HFF-Myc (cell line): Measurements from ENCODE around the gene RABEP2.
"Not testable (repeated sequence)": the region's sequence is repeated elsewhere in the genome, so short reads cannot be mapped to it uniquely, and the experiment has no call there.

Source experiments
- DNase-seq: peaks from one replicate; pipeline ENCODE4 v3.0.0-alpha.2; 2011; ENCODE audit warnings: low read depth; ENCODE audit errors: extremely low read depth
- H3K4me3 ChIP-seq: replicated peaks from 2 replicates; pipeline ENCODE4 v1.5.1; 2011; ENCODE audit warnings: low read depth, mild to moderate bottlenecking, control low read depth, low read length
- CTCF ChIP-seq: IDR thresholded peaks from 2 replicates; pipeline ENCODE4 v1.5.1; 2012; ENCODE audit warnings: mild to moderate bottlenecking, low read depth, low read length, control low read depth; ENCODE audit errors: missing control alignments

Gene RABEP2

DNA sequence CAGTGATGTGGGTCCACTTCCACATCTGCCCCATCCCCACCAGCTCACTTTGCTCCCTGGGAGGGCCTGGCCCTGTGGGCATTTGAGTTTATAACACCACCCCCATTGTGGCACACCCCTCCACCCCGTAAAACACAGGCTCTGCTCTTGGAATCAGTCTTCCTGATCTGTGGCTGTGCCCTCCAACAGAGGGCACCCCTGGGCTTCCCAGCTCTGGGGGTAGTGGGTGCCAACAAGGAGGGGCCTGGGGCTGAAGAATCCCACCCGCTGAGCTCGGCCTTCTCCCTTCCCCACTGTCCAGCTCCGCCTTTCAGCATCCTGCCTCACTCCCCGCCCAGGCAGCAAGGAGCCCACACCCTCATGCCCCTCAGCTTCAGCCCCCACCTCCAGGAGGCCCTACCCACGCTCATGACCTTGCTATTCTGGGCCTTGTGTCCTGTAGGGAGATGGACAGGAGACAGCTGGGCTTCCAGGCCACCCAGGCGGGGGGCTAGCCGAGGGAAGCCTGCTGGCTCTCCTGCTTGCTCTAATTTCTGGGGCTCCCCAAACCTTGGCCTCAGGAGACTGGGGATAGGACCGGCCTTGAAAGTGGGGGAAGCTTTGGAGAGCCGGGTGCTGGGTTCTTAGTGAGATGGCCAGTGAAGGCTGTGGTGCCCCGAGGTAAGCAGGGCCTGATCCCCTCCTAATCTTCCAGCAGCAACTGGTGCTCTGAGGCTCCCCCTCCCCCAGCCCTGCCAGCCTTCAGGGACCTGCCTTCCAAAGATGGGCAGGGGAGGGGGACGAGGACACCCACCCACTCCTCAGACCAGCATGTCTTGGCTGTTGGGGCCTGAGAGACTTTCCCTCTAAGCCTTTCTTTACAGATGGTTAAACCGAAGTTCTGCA is 49.7 kb downstream of the RABEP2 start:
- no peak for DNase-seq
- TF ChIP-seq CTCF: no peak

GRCh38 chr16:28874406-28874805 is 50.6 kb downstream of the RABEP2 start:
- no peak for TF ChIP-seq CTCF
- no peak for DNase-seq
- H3K4me3 ChIP-seq: no peak overlapping the region

More for the DNA sequence above, 49.7 kb downstream of the RABEP2 start:
- no peak overlapping the region for H3K4me3 ChIP-seq

- TF ChIP-seq CTCF: peak; percentile 66
- DNase-seq: no peak
- no peak overlapping the region for H3K4me3 ChIP-seq
These were observed 51.4 kb downstream of the RABEP2 start for GRCh38 chr16:28873543-28874201.

DNA sequence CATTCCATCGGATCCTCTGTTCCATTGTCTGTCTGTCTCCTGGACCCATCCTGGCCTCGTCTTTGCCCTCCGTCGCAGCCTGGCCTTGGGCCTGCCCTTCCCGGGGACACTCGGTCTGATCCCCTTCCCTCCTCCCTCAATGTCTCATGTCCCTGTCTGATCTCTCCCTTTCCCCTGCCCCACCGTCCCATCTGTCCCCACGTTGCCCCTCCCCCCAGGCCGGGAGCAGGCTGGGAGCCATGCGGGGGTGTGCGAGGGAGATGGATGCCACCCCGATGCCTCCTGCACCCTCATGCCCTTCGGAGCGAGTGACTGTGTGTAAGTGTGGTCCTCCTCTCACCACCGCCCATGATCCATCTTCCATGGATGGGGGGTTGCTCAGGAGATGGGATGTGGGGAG is 52.1 kb downstream of the RABEP2 start:
- no peak for TF ChIP-seq CTCF
- DNase-seq: no peak

DNA sequence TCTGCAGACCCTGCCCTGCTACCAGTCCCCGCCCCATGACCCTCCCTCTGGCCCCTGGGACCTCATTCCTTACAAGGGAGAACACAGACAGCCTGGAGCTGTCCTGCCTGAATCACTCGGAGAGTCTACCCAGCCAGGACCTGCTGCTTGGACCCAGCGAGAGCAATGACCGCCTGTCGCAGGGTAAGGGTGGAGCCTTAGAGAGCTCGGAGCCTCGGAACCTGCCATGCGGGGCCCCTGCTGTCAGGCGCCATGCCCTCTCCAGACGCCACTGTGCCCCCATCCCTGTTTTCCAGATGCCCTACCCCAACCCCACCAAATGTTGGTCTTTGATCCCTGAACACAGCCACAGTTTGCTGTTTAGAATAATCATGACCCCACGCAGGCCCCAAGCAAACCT is 55.8 kb downstream of the RABEP2 start:
- H3K4me3 ChIP-seq: no peak overlapping the region
- no peak for DNase-seq
- no peak for TF ChIP-seq CTCF

More for the DNA sequence above, 52.1 kb downstream of the RABEP2 start:
- no peak overlapping the region for H3K4me3 ChIP-seq

DNA sequence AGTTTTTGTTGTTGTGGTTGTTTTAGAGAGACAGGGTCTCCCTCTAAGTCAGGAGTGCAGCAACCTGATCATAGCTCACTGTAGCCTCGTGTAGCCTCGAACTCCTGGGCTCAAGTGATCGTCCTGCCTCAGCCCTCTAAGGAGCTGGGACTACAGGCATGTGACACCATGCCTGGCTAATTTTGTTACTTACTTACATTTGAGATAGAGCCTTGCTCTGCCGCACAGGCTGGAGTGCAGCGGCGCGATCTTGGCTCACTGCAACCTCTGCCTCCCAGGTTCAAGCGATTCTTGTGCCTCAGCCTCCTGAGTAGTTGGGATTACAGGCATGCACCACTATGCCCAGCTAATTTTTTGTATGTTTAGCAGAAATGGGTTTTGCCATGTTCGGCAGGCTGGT is 57.4 kb downstream of the RABEP2 start:
- not testable (repeated sequence) for DNase-seq, H3K4me3 ChIP-seq

GRCh38 chr16:28867241-28867640 is 57.8 kb downstream of the RABEP2 start:
- no peak for TF ChIP-seq CTCF
- H3K4me3 ChIP-seq: no peak overlapping the region
- DNase-seq: no peak
